Neural progenitor cell (in vitro differentiated cells): ENCODE results near the gene WWOX.

Source experiments
- CTCF ChIP-seq: fragments of 200-600 bp; sonication (generic); IDR thresholded peaks from 2 replicates; pipeline ENCODE4 v1.5.1; 2017; ENCODE audit warnings: antibody characterized with exemption, mild to moderate bottlenecking
- EZH2 ChIP-seq: fragments of 200-600 bp; sonication (generic); IDR thresholded peaks from 2 replicates; pipeline ENCODE4 v1.6.1; 2017; ENCODE audit warnings: antibody characterized with exemption, mild to moderate bottlenecking, moderate library complexity

- no peak for TF ChIP-seq CTCF
- no peak for TF ChIP-seq EZH2
Measured at GRCh38 chr16:78862022-78862421, 762.6 kb downstream of the WWOX start.
